ELR (cell line): ENCODE data around the gene PDXK.

Experiments used
- DNase-seq: peaks from one replicate; pipeline ENCODE4 v3.0.0-alpha.2; 2015; ENCODE audit warnings: low read depth

The PDXK gene

GRCh38 chr21:43764576-43765495, 45.9 kb downstream of the PDXK start:
- peak; percentile 32 for DNase-seq

- DNase-seq: no peak
Measured at GRCh38 chr21:43766734-43767497, 48.0 kb downstream of the PDXK start.

GRCh38 chr21:43767498-43767983, 48.6 kb downstream of the PDXK start:
- DNase-seq: no peak

- DNase-seq: peak; percentile 86
Measured at GRCh38 chr21:43767984-43768867, 49.3 kb downstream of the PDXK start.

- DNase-seq: no peak
Measured at GRCh38 chr21:43768868-43769167, 49.9 kb downstream of the PDXK start.

GRCh38 chr21:43769325-43769958, 50.5 kb downstream of the PDXK start:
- no peak for DNase-seq

GRCh38 chr21:43770066-43770655, 51.2 kb downstream of the PDXK start:
- no peak for DNase-seq

GRCh38 chr21:43771199-43771675, 52.3 kb downstream of the PDXK start:
- no peak for DNase-seq

- DNase-seq: no peak
Measured at GRCh38 chr21:43771698-43772424, 52.9 kb downstream of the PDXK start.

GRCh38 chr21:43772425-43772821, 53.5 kb downstream of the PDXK start:
- DNase-seq: no peak

GRCh38 chr21:43774163-43774562, 55.2 kb downstream of the PDXK start:
- no peak for DNase-seq

- DNase-seq: no peak
Measured at GRCh38 chr21:43775190-43775589, 56.3 kb downstream of the PDXK start.

- DNase-seq: peak; percentile 69
Measured at GRCh38 chr21:43775795-43776430, 57.0 kb downstream of the PDXK start, which contains the start of gene CSTB. Gene CSTB (minus strand): TSS chr21:43776308. CDS start chr21:43776269, 39 bp downstream.

GRCh38 chr21:43777953-43778352, 59.0 kb downstream of the PDXK start:
- DNase-seq: no peak

GRCh38 chr21:43778469-43779335, 59.8 kb downstream of the PDXK start:
- DNase-seq: peak; percentile 51

- DNase-seq: no peak
Measured at GRCh38 chr21:43779660-43780059, 60.7 kb downstream of the PDXK start.

- DNase-seq: no peak
Measured at GRCh38 chr21:43781846-43782245, 62.9 kb downstream of the PDXK start.

- no peak for DNase-seq
Measured at GRCh38 chr21:43782431-43783097, 63.6 kb downstream of the PDXK start.
